IMR-90 (cell line): ENCODE data around the gene PRKN. TPM values are rescaled to one million over a fixed set of nuclear protein-coding genes. Genes with fewer than 3 reads are reported as not detected.

ENCODE experiments used
- ATAC-seq: fragments of 200-7000 bp; cut with Tn5 transposase; 2 replicates; pipeline ENCODE4 v1.9.1; 2020; ENCODE audit warnings: low read depth, mild to moderate bottlenecking, moderate library complexity
- BruUV-seq: library from RNA; stranded (reverse); fragments of 400-500 nt; replicated peaks from 2 replicates; lab custom pipeline; 2021; lab: Mats Ljungman, UMichigan
- CTCF ChIA-PET: fragments of 300-600 bp; formaldehyde crosslinking; extraction: SDS; loops from one replicate; lab custom pipeline; 2021; ENCODE audit warnings: antibody characterized with exemption; lab: Yijun Ruan, JAX
- POLR2A ChIA-PET: fragments of 300-600 bp; sonication (Branson Sonifier 250); formaldehyde crosslinking; loops from one replicate; lab custom pipeline; 2022; ENCODE audit warnings: antibody characterized with exemption; ENCODE audit not compliant: unreplicated experiment; lab: Charles Lee
- DNase-seq: peaks from one replicate; pipeline ENCODE4 v3.0.0; 2013
- H2AFZ ChIP-seq: replicated peaks from 2 replicates; pipeline ENCODE3; 2013; ENCODE audit warnings: low read length, mild to moderate bottlenecking; ENCODE audit not compliant: poor library complexity
- H2AK5ac ChIP-seq: 2 replicates; pipeline ENCODE4 v1.6.1; 2013; ENCODE audit warnings: low read depth, low read length, inconsistent platforms
- H2AK9ac ChIP-seq: replicated peaks from 2 replicates; pipeline ENCODE3; 2013; ENCODE audit warnings: mild to moderate bottlenecking, low read depth, low read length, moderate library complexity; ENCODE audit not compliant: poor library complexity
- H2BK120ac ChIP-seq: 2 replicates; pipeline ENCODE4 v1.6.1; 2013; ENCODE audit warnings: low read depth, low read length, inconsistent platforms
- H2BK15ac ChIP-seq: 3 replicates; pipeline ENCODE4 v1.6.1; 2013; ENCODE audit warnings: low read depth, low read length, inconsistent platforms
- H2BK20ac ChIP-seq: 2 replicates; pipeline ENCODE4 v1.6.1; 2013; ENCODE audit warnings: low read depth, mild to moderate bottlenecking, inconsistent platforms, low read length, moderate library complexity
- H2BK5ac ChIP-seq: 2 replicates; pipeline ENCODE4 v1.6.1; 2013; ENCODE audit warnings: mild to moderate bottlenecking, low read depth, low read length, inconsistent platforms; ENCODE audit not compliant: poor library complexity, severe bottlenecking
- H3K14ac ChIP-seq: replicated peaks from 2 replicates; pipeline ENCODE4 v1.6.1; 2013; ENCODE audit warnings: low read depth, low read length, inconsistent platforms
- H3K18ac ChIP-seq: 2 replicates; pipeline ENCODE4 v1.6.1; 2013; ENCODE audit warnings: low read depth, low read length, control low read depth
- H3K23ac ChIP-seq: 2 replicates; pipeline ENCODE4 v1.6.1; 2013; ENCODE audit warnings: low read depth, low read length, inconsistent platforms
- H3K27ac ChIP-seq: 2 replicates; pipeline ENCODE4 v1.5.1; 2013; ENCODE audit warnings: mild to moderate bottlenecking, control low read depth, low read length; ENCODE audit not compliant: insufficient read depth
- H3K27me3 ChIP-seq: 2 replicates; pipeline ENCODE4 v1.6.1; 2013; ENCODE audit warnings: low read length; ENCODE audit not compliant: control insufficient read depth, insufficient read depth
- H3K36me3 ChIP-seq: 2 replicates; pipeline ENCODE4 v1.6.1; 2013; ENCODE audit warnings: low read length, mixed read lengths; ENCODE audit not compliant: control insufficient read depth, insufficient read depth
- H3K4ac ChIP-seq: 2 replicates; pipeline ENCODE4 v1.6.1; 2013; ENCODE audit warnings: low read depth, low read length, inconsistent platforms
- H3K4me1 ChIP-seq: 2 replicates; pipeline ENCODE4 v1.6.1; 2013; ENCODE audit warnings: low read length, mixed read lengths; ENCODE audit not compliant: control insufficient read depth, insufficient read depth
- H3K4me2 ChIP-seq: 2 replicates; pipeline ENCODE4 v1.6.1; 2013; ENCODE audit warnings: low read depth, mild to moderate bottlenecking, control low read depth, low read length, moderate library complexity
- H3K4me3 ChIP-seq: 2 replicates; pipeline ENCODE4 v1.5.1; 2013; ENCODE audit warnings: low read depth, mild to moderate bottlenecking, control low read depth, low read length, moderate library complexity; ENCODE audit not compliant: insufficient read depth
- H3K56ac ChIP-seq: 2 replicates; pipeline ENCODE4 v1.6.1; 2013; ENCODE audit warnings: low read length, inconsistent platforms; ENCODE audit not compliant: insufficient read depth; ENCODE audit errors: extremely low read depth
- H3K79me1 ChIP-seq, 2 experiments: 2 replicates each; pipeline ENCODE4 v1.6.1; 2013; ENCODE audit warnings: low read length in 2 of 2, inconsistent platforms in 1 of 2, low read depth in 1 of 2
- H3K9ac ChIP-seq: 2 replicates; pipeline ENCODE4 v1.6.1; 2013; ENCODE audit warnings: low read depth, low read length, control low read depth
- H3K9me1 ChIP-seq: 2 replicates; pipeline ENCODE4 v1.6.1; 2013; ENCODE audit warnings: low read length, inconsistent platforms; ENCODE audit not compliant: insufficient read depth
- H3K9me3 ChIP-seq: 2 replicates; pipeline ENCODE4 v1.6.1; 2013; ENCODE audit warnings: low read length; ENCODE audit not compliant: control insufficient read depth, insufficient read depth
- H4K20me1 ChIP-seq: 2 replicates; pipeline ENCODE4 v1.6.1; 2013; ENCODE audit warnings: low read length, inconsistent platforms; ENCODE audit not compliant: insufficient read depth
- H4K5ac ChIP-seq: 2 replicates; pipeline ENCODE4 v1.6.1; 2013; ENCODE audit warnings: mild to moderate bottlenecking, low read depth, low read length, control low read depth
- H4K8ac ChIP-seq, 2 experiments: 2 replicates each; pipeline ENCODE4 v1.6.1; 2013; ENCODE audit warnings: low read depth in 2 of 2, low read length in 2 of 2, control low read depth in 1 of 2, inconsistent platforms in 1 of 2
- H4K91ac ChIP-seq: 2 replicates; pipeline ENCODE4 v1.6.1; 2013; ENCODE audit warnings: low read depth, low read length, inconsistent platforms; ENCODE audit not compliant: insufficient read depth
- BHLHE40 ChIP-seq: fragments of 150-350 bp; IDR thresholded peaks from 2 replicates; pipeline ENCODE4 v1.6.1; 2016; ENCODE audit warnings: mild to moderate bottlenecking, low read depth, low read length
- CEBPB ChIP-seq: IDR thresholded peaks from 2 replicates; pipeline ENCODE4 v1.6.1; 2012; ENCODE audit warnings: low read depth, low read length, improper control_type of control experiment
- CHD1 ChIP-seq: IDR thresholded peaks from 2 replicates; pipeline ENCODE4 v1.6.1; 2012; ENCODE audit warnings: low read depth, low read length, improper control_type of control experiment
- FOS ChIP-seq: fragments of 150-350 bp; IDR thresholded peaks from 2 replicates; pipeline ENCODE4 v1.6.1; 2016; ENCODE audit warnings: low read depth, low read length
- MAFK ChIP-seq: IDR thresholded peaks from 2 replicates; pipeline ENCODE4 v1.6.1; 2012; ENCODE audit warnings: low read depth, low read length, improper control_type of control experiment
- MAZ ChIP-seq: IDR thresholded peaks from 2 replicates; pipeline ENCODE4 v1.6.1; 2012; ENCODE audit warnings: low read depth, mild to moderate bottlenecking, low read length, improper control_type of control experiment, moderate library complexity, borderline replicate concordance
- MXI1 ChIP-seq: IDR thresholded peaks from 2 replicates; pipeline ENCODE4 v1.6.1; 2012; ENCODE audit warnings: low read depth, mild to moderate bottlenecking, low read length, moderate library complexity, borderline replicate concordance
- NFE2L2 ChIP-seq: fragments of 150-350 bp; IDR thresholded peaks from 2 replicates; pipeline ENCODE4 v1.6.1; 2016; ENCODE audit warnings: low read depth, mild to moderate bottlenecking, low read length
- POLR2A ChIP-seq: IDR thresholded peaks from 2 replicates; pipeline ENCODE4 v1.6.1; 2012; ENCODE audit warnings: mild to moderate bottlenecking, low read depth, low read length
- RAD21 ChIP-seq: IDR thresholded peaks from 2 replicates; pipeline ENCODE4 v1.6.1; 2012; ENCODE audit warnings: low read length, improper control_type of control experiment
- RCOR1 ChIP-seq: IDR thresholded peaks from 2 replicates; pipeline ENCODE4 v1.6.1; 2012; ENCODE audit warnings: mild to moderate bottlenecking, low read length, improper control_type of control experiment; ENCODE audit not compliant: insufficient replicate concordance
- SMC3 ChIP-seq: fragments of 150-350 bp; IDR thresholded peaks from 2 replicates; pipeline ENCODE4 v1.6.1; 2016; ENCODE audit warnings: low read depth, mild to moderate bottlenecking, antibody characterized with exemption, low read length, moderate library complexity
- WGBS, 2 experiments: methylation state at CpG; one replicate each; pipeline versions ENCODE4 v1.1.5 to v1.1.7; 2013; ENCODE audit warnings: missing lambda C conversion rate in 2 of 2; ENCODE audit not compliant: insufficient read length in 1 of 2; ENCODE audit errors: extremely low coverage in 2 of 2; 5-methylcytosine and 5-hydroxymethylcytosine counted together
- dilution Hi-C: fragments of 300-500 bp; cut with HindIII; formaldehyde crosslinking; loops from one replicate; pipeline ENCODE4 v1.14.3; 2018; ENCODE audit warnings: low sequenced_read_pairs; ENCODE audit not compliant: unreplicated experiment
- in situ Hi-C: fragments of 300-500 bp; cut with MboI; formaldehyde crosslinking; loops from 3 replicates; pipeline ENCODE4 v1.14.3; 2019; ENCODE audit warnings: low sequenced_read_pairs, inconsistent platforms, mixed read lengths
- intact Hi-C: fragments of 100-400 bp; cut with micrococcal nuclease; formaldehyde crosslinking; loops from 2 replicates; pipeline ENCODE4 v1.10.0; 2022
- polyA plus RNA-seq, 3 experiments: library from polyadenylated mRNA; depleted of rRNA; stranded (reverse); fragments of >200 nt; gene quantifications; 2 replicates each; pipeline ENCODE4 v1.2.3, GENCODE V29; 2012; ENCODE audit warnings: low replicate concordance in 1 of 3
- total RNA-seq: library from RNA; depleted of rRNA; stranded (reverse); fragments of >200 nt; gene quantifications from 2 replicates; pipeline ENCODE4 v1.2.3, GENCODE V29; 2012
- TF ChIP-seq, protein P1 (sequence below): fragments of 150-350 bp; IDR thresholded peaks from 2 replicates; pipeline ENCODE4 v1.6.1; 2017; ENCODE audit warnings: mild to moderate bottlenecking, antibody characterized with exemption, low read length, low read depth
- TF ChIP-seq, protein P2 (sequence below): fragments of 150-350 bp; IDR thresholded peaks from 2 replicates; pipeline ENCODE4 v1.6.1; 2016; ENCODE audit warnings: low read depth, mild to moderate bottlenecking, low read length, moderate library complexity, borderline replicate concordance
- TF ChIP-seq, protein P3 (sequence below): conservative IDR thresholded peaks from 2 replicates; pipeline ENCODE4 v1.5.1; 2012; ENCODE audit warnings: mild to moderate bottlenecking, low read depth, low read length, improper control_type of control experiment

The PRKN gene
- total and polyA plus RNA-seq, 2 of the 4 experiments (the other 2 are of a cell fraction), result 0.15 to 0.18 TPM

DNA sequence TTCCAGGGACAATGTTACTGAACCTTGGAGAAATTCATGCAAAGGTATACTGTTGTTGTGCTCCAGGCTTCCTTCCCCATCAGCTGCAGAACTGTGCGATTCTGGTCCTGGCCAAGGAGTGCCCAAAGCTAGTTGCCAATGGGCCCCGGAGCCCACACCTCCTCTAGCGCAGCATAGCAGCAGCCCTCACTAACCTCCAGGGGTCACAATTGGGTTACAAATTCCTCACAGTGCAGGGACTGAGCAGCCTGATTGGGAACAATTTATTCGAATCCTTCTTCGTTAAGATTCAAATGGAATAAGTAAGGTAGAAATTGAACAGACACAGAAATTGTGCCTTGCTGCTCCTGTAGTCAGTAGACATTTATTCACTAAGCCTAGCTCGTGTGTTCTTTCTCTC, 284.9 kb downstream of the PRKN start:
- ChIA-PET POLR2A (no interaction called here), CTCF (no interaction called here)
- no peaks in the 10 kb centered on the region for H4K20me1 ChIP-seq
- no peak overlapping the region for H2BK15ac ChIP-seq
- H3K9me3 ChIP-seq, result peaks cover 15% of the 10 kb centered on the region
- ATAC-seq, result no peak
- in situ Hi-C loops (no loop called here), intact Hi-C loops (no loop called here), dilution Hi-C loops (no loop called here)
- H3K23ac ChIP-seq, result no peak overlapping the region
- no TSS peak for BruUV-seq
- no peaks in the 10 kb centered on the region for H3K4me1 ChIP-seq
- no peak overlapping the region for H2BK5ac ChIP-seq
- H2AFZ ChIP-seq, result no peak overlapping the region
- H3K18ac ChIP-seq, result no peak overlapping the region
- H2AK9ac ChIP-seq, result no peak overlapping the region
- no peaks in the 10 kb centered on the region for H3K79me1 ChIP-seq
- H4K8ac ChIP-seq, result no peak overlapping the region
- no peak overlapping the region for H4K91ac ChIP-seq
- no peak overlapping the region for H3K56ac ChIP-seq
- no peak overlapping the region for H4K5ac ChIP-seq
- H3K27me3 ChIP-seq, result no peaks in the 10 kb centered on the region
- no peak overlapping the region for H2BK20ac ChIP-seq
- H3K27ac ChIP-seq, result no peak overlapping the region
- H3K9ac ChIP-seq, result no peak overlapping the region
- no peak for DNase-seq
- no peak overlapping the region for H2AK5ac ChIP-seq
- H3K4me3 ChIP-seq, result no peak overlapping the region
- no peak for TF ChIP-seq POLR2A
- TF ChIP-seq, protein P1, sequence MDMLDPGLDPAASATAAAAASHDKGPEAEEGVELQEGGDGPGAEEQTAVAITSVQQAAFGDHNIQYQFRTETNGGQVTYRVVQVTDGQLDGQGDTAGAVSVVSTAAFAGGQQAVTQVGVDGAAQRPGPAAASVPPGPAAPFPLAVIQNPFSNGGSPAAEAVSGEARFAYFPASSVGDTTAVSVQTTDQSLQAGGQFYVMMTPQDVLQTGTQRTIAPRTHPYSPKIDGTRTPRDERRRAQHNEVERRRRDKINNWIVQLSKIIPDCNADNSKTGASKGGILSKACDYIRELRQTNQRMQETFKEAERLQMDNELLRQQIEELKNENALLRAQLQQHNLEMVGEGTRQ, result no peak
- no peak for TF ChIP-seq CEBPB
- TF ChIP-seq MAZ, result no peak
- no peak for TF ChIP-seq FOS
- no peak for TF ChIP-seq RCOR1
- TF ChIP-seq, protein P2, sequence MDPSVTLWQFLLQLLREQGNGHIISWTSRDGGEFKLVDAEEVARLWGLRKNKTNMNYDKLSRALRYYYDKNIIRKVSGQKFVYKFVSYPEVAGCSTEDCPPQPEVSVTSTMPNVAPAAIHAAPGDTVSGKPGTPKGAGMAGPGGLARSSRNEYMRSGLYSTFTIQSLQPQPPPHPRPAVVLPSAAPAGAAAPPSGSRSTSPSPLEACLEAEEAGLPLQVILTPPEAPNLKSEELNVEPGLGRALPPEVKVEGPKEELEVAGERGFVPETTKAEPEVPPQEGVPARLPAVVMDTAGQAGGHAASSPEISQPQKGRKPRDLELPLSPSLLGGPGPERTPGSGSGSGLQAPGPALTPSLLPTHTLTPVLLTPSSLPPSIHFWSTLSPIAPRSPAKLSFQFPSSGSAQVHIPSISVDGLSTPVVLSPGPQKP, result no peak
- TF ChIP-seq, protein P3, sequence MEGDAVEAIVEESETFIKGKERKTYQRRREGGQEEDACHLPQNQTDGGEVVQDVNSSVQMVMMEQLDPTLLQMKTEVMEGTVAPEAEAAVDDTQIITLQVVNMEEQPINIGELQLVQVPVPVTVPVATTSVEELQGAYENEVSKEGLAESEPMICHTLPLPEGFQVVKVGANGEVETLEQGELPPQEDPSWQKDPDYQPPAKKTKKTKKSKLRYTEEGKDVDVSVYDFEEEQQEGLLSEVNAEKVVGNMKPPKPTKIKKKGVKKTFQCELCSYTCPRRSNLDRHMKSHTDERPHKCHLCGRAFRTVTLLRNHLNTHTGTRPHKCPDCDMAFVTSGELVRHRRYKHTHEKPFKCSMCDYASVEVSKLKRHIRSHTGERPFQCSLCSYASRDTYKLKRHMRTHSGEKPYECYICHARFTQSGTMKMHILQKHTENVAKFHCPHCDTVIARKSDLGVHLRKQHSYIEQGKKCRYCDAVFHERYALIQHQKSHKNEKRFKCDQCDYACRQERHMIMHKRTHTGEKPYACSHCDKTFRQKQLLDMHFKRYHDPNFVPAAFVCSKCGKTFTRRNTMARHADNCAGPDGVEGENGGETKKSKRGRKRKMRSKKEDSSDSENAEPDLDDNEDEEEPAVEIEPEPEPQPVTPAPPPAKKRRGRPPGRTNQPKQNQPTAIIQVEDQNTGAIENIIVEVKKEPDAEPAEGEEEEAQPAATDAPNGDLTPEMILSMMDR, result no peak
- TF ChIP-seq MXI1, result no peak
- no peak for TF ChIP-seq RAD21
- no peak for TF ChIP-seq SMC3
- no peak for TF ChIP-seq CHD1
- TF ChIP-seq BHLHE40, result no peak
- TF ChIP-seq MAFK, result no peak
- TF ChIP-seq NFE2L2, result no peak
- no peak overlapping the region for H3K14ac ChIP-seq
- no peak overlapping the region for H3K4ac ChIP-seq
- no peak overlapping the region for H3K4me2 ChIP-seq
- WGBS, 2 experiments, result no CpG with 5 or more reads among the region's 6 CpGs
- H3K9me1 ChIP-seq, result no peaks in the 10 kb centered on the region
- no peak overlapping the region for H2BK120ac ChIP-seq
- no peaks in the 10 kb centered on the region for H3K36me3 ChIP-seq
